Measurements from ENCODE around the gene SLC10A3. TPM values are rescaled to one million over a fixed set of nuclear protein-coding genes. Genes with fewer than 3 reads are reported as not detected.

Gene SLC10A3
- total RNA-seq, 4 donors from 2014 or later: 24.5 to 44.9 (median 38.1) TPM

- intact Hi-C loops (cut with DNase I): loop anchor here (5.0 kb wide), 2 partner anchors 42 to 48 kb away; partner anchors contain the start of gene GDI1
Observed at GRCh38 chrX:154485150-154486051, 5.0 kb downstream of the SLC10A3 start.

GRCh38 chrX:154484255-154485149, 5.9 kb downstream of the SLC10A3 start:
- Histone ChIP-seq H3K4me3 (no peak overlapping the region), H3K27ac (replicated peaks in 1 of 4) (peak overlapping the region in 2 of 4 donors; percentile 19 to 30), H3K36me3 (peaks cover 0 to 29% (median 24%) of the 10 kb centered on the region in 4 donors), H3K9me3 (no peaks in the 10 kb centered on the region), H3K4me1 (peaks cover 22 to 49% (median 43%) of the 10 kb centered on the region in 4 donors), H3K27me3 (no peaks in the 10 kb centered on the region)
- 88% methylated on average over 12 of the region's 16 CpGs for WGBS
- intact Hi-C loops (cut with DNase I): loop anchor here (5.0 kb wide), 2 partner anchors 43 to 47 kb away; partner anchors contain the start of gene GDI1
- no peak for DNase-seq (ENCODE audit: extremely low spot score)
- TF ChIP-seq CTCF (IDR thresholded peaks at IDR 0.05) (no peak), POLR2A (IDR thresholded peaks at IDR 0.05; ENCODE audit: low read depth) (no peak), POLR2AphosphoS5 (IDR thresholded peaks at IDR 0.05) (no peak), EP300 (IDR thresholded peaks at IDR 0.05) (no peak)

More at GRCh38 chrX:154485150-154486051, 5.0 kb downstream of the SLC10A3 start:
- DNase-seq (ENCODE audit: extremely low spot score): no peak
- no peak for TF ChIP-seq POLR2A (IDR thresholded peaks at IDR 0.05; ENCODE audit: low read depth)
- no peak for TF ChIP-seq POLR2AphosphoS5 (IDR thresholded peaks at IDR 0.05)
- no peak for TF ChIP-seq EP300 (IDR thresholded peaks at IDR 0.05)
- no peak for TF ChIP-seq CTCF (IDR thresholded peaks at IDR 0.05)
- H3K9me3 ChIP-seq: no peaks in the 10 kb centered on the region
- peaks cover 0 to 29% (median 24%) of the 10 kb centered on the region in 4 donors for H3K36me3 ChIP-seq
- no peaks in the 10 kb centered on the region for H3K27me3 ChIP-seq
- peak overlapping the region; percentile 68 to 81 (median 70) for H3K4me3 ChIP-seq
- peak overlapping the region; percentile 86 to 89 (median 88) for H3K27ac ChIP-seq (replicated peaks in 1 of 4)
- H3K4me1 ChIP-seq: peaks cover 23 to 50% (median 45%) of the 10 kb centered on the region in 4 donors
- WGBS: 75% methylated on average over 25 of the region's 35 CpGs

GRCh38 chrX:154483325-154483724, 7.1 kb downstream of the SLC10A3 start:
- H3K4me1 ChIP-seq: peaks cover 14 to 41% (median 38%) of the 10 kb centered on the region in 4 donors
- H3K27ac ChIP-seq (replicated peaks in 1 of 4): no peak overlapping the region
- no peaks in the 10 kb centered on the region for H3K9me3 ChIP-seq
- intact Hi-C loops (cut with DNase I): no loop called here
- WGBS: 85% methylated on average over 7 of the region's 7 CpGs
- no peak overlapping the region for H3K4me3 ChIP-seq
- H3K36me3 ChIP-seq: peaks cover 0 to 25% (median 21%) of the 10 kb centered on the region in 4 donors
- no peak for DNase-seq (ENCODE audit: extremely low spot score)
- no peak for TF ChIP-seq POLR2AphosphoS5 (IDR thresholded peaks at IDR 0.05)
- no peak for TF ChIP-seq EP300 (IDR thresholded peaks at IDR 0.05)
- TF ChIP-seq POLR2A (IDR thresholded peaks at IDR 0.05; ENCODE audit: low read depth): no peak
- no peak for TF ChIP-seq CTCF (IDR thresholded peaks at IDR 0.05)
- no peaks in the 10 kb centered on the region for H3K27me3 ChIP-seq

- Histone ChIP-seq H3K27ac (replicated peaks in 1 of 4) (no peak overlapping the region), H3K4me1 (peaks cover 14 to 42% (median 41%) of the 10 kb centered on the region in 4 donors), H3K27me3 (no peaks in the 10 kb centered on the region), H3K36me3 (peaks cover 0 to 19% (median 15%) of the 10 kb centered on the region in 4 donors), H3K4me3 (no peak overlapping the region), H3K9me3 (no peaks in the 10 kb centered on the region)
- TF ChIP-seq POLR2AphosphoS5 (IDR thresholded peaks at IDR 0.05): no peak
- TF ChIP-seq CTCF (IDR thresholded peaks at IDR 0.05): no peak
- TF ChIP-seq POLR2A (IDR thresholded peaks at IDR 0.05; ENCODE audit: low read depth): no peak
- TF ChIP-seq EP300 (IDR thresholded peaks at IDR 0.05): no peak
- intact Hi-C loops (cut with DNase I): no loop called here
- no peak for DNase-seq (ENCODE audit: extremely low spot score)
- 69% methylated on average over 5 of the region's 7 CpGs for WGBS
Observed at GRCh38 chrX:154482786-154483185, 7.6 kb downstream of the SLC10A3 start.
